PC-9 (cell line): ENCODE measurements around the gene RAB36.

Experiments used
- EZH2 ChIP-seq: fragments of 200-600 bp; sonication (generic); IDR thresholded peaks from 2 replicates; pipeline ENCODE4 v1.8.0; 2017; ENCODE audit warnings: antibody characterized with exemption, low read depth
- TF ChIP-seq, protein P1 (sequence below): fragments of 200-600 bp; sonication (generic); conservative IDR thresholded peaks from 2 replicates; pipeline ENCODE4 v1.6.1; 2017; ENCODE audit warnings: mixed run types, antibody characterized with exemption, mild to moderate bottlenecking, moderate library complexity

DNA sequence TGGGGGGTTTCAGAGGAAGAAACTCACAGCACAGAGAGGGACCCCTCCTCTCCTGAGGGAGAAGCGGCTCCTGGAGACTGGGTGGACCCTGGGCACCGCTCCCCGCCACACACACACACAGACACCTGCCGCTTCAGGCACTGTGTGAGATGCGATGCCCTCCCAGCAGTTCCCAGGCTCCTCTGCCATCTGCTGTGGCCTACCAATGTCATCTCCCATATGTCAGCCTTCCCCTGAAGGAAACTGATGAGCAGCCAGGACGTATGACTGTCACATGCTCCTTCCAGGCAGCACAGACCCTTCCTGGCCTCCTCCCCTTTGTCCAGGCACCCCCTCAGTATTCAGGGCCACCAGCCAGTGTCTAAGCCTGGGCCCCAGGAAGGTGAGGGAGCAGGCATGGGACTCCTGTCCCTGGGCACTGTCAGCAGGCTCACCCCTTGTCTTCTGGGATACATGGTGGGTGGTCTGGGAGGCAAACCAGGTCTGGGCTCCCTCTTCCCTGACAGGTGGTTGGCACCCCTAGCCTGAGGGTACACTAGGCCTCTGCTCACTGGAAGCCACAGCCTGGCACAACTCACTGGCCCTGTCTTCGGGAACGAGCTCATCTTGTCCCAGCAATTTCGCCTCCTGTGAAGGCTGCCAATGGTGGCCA lies 23.2 kb downstream of the RAB36 start:
- TF ChIP-seq EZH2: no peak
- TF ChIP-seq, protein P1, sequence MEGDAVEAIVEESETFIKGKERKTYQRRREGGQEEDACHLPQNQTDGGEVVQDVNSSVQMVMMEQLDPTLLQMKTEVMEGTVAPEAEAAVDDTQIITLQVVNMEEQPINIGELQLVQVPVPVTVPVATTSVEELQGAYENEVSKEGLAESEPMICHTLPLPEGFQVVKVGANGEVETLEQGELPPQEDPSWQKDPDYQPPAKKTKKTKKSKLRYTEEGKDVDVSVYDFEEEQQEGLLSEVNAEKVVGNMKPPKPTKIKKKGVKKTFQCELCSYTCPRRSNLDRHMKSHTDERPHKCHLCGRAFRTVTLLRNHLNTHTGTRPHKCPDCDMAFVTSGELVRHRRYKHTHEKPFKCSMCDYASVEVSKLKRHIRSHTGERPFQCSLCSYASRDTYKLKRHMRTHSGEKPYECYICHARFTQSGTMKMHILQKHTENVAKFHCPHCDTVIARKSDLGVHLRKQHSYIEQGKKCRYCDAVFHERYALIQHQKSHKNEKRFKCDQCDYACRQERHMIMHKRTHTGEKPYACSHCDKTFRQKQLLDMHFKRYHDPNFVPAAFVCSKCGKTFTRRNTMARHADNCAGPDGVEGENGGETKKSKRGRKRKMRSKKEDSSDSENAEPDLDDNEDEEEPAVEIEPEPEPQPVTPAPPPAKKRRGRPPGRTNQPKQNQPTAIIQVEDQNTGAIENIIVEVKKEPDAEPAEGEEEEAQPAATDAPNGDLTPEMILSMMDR: no peak
